Hematopoietic multipotent progenitor cell treated with erythropoietin and hydrocortisone succinate and interleukin-3 and kit ligand, for 8 days (in vitro differentiated cells): ENCODE results near the gene DIAPH3.

Experiments used
- DNase-seq: peaks from one replicate; pipeline ENCODE4 v3.0.0-alpha.2; 2015

DIAPH3 gene

DNA sequence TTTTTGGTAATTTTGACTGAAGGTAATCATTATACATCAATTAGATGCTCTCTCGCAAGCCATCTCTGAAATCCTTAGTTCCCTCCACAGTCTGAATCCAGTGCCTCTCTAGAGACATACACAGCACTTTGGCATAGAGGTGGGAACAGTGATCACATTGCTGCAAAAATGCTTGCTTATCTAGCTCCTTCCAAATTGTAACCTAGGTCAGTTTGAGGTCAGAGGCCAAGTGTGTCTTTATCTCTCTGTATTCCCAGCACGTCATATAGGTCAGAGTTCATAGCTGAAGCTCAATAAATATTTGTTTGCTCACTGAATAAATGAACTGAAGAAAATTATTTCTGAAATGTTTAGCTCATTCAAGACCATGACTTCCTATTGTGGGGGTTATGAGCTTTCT is 462.5 kb downstream of the DIAPH3 start:
- DNase-seq = peak; percentile 5

DNA sequence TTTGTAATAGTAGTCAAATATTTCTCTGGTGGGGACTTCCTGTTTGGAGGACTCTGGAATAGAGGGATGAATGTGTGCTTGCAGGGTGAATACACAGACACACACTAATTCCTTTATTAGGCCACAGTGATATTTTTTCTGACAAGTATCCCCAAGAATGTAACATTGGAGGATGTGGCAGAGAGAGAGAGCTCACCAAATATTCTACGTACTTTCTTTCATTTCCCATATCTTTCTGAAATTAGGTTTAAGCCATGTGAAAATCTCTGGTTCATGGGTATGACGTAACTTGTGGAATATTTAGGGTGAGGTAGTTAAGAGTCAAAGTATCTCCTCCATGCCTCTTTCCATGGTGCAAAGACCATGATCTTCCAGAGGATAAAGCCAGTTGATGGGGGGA is 463.4 kb downstream of the DIAPH3 start:
- no peak for DNase-seq

DNA sequence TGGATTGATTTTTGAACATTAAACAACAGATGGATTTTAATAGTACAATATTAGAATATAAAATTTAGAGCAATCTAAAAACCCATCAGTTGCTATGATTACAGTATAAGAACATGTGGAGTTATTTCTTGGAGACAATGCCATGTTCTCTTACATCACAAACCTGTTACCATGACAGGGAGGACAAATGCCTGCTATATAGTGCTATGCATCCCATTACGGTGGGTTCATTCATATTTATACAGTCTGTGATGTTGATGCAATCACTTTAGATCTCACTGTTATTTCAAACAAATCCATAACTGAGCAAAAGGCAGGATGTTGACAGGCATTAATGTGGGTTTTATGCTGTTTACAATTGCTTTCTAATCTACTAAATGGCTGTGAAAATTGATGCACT is 467.5 kb downstream of the DIAPH3 start:
- no peak for DNase-seq

DNA sequence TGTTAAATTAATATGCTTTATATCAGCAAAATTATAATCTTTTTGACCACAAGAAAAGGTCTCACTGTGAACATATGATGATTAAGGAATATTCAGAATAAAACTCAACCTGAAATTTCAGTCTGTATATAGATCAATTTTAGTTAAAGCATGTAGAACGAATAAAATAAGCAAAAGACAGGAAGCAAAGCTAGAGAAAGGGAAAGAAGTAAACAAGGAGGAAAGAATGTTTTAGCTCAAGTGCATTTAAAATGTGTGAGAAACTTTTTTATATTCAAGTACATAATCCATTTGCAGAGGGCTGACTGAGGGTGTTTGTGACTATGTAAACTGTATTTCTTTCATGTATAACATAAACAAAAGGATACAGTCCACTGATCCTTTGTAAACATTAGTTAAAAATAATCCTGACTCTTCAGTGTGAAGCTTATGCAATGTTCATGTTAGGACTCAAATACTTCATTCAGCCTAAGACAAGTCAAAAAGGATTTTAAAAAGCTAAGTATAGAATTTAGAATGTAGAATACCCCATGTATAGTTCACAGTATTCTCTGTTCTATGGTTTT is 472.1 kb downstream of the DIAPH3 start:
- DNase-seq = no peak

DNA sequence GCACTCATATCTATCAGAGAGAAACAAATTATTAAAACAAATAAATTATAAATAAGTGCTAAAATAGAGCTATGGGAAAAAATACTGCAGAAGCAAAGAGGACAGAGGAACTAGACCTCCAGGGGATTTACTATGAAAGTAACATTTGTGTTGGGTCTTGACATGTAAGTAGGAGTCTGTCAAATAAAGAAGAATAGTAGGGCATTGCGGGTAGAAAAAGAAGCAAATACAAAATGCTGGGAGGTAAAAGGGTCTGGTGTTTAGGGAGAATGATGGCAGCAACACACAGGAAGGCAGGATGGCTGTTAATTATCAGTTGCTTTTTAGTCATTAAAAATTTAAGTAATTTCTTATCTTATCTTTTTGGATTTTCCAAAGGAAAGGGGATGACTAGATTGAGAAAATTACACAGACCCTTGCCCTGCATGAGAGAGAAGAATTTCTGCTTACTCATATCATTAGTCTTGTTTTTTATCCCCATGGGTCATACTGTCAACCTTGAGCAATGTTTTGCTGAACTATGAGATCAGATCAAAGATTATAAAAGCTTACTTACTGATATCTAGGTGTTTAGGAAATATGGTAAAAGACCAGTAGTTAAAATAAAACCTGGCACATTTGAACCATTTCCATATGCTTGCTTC is 472.7 kb downstream of the DIAPH3 start:
- no peak for DNase-seq

DNA sequence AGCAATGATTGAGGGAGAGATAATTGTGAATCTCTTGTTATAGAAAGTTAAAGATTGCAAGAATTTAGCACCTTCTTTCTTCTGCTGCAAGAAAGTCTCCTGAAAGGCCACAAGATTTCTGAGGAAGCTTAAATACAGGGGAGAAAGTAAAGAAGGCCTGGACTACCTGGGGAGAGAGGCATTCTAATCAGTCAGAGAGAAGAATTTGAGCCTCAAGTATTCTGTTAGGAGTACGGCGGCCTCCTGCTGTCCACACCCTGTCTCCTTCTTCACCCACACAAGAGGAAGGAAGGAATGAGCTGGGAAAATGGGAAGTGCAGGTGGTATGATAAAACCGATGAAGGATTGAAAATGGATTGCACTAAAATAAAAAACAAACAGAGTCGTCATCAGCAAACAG is 474.7 kb downstream of the DIAPH3 start:
- DNase-seq = no peak

DNA sequence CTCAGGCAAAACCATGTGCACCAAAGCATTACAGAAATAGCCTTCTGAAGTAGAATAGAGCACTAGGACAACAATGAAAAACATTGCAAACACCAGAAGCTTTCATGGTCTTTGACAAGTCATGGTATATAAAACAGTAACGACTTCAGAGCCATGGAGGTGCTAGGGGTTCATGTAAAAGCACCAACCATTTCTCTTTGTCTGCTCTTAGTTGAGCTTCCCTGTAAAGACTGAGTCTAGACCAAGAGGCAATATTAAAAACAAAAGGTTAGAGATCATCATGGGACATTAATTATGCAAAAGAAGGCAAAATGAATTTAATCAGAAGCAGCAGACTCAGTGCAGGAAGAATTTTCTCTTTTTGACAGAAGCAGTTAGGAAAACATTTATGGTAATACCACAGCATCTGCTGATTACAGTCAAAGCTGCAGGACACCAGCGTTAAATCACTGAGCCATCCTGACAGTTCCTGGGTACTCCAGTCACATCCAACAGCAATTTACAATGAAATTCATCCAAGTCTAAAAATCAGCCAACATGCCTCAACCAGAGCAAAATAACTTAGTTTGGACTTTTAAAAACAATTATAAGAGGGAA is 476.8 kb downstream of the DIAPH3 start:
- no peak for DNase-seq

DNA sequence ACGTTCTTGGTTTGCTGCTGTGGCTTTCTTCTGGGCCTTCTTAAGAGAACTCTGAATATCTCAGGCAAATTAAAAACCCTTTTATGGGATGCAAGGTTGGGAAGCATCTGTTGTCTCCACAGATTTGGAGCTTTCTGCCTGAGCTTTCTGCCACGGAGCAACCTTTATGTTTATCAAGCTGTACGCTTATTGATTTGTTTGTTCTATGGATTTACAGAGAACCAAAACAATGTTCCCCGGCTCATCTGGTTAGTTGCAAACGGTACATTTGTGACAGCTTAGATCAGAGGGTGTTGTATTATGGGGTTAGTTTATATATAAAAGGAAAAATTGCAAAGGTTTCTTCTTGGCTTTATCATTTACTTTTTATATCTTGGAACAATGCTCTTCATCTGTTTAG is 479.6 kb downstream of the DIAPH3 start:
- no peak for DNase-seq

DNA sequence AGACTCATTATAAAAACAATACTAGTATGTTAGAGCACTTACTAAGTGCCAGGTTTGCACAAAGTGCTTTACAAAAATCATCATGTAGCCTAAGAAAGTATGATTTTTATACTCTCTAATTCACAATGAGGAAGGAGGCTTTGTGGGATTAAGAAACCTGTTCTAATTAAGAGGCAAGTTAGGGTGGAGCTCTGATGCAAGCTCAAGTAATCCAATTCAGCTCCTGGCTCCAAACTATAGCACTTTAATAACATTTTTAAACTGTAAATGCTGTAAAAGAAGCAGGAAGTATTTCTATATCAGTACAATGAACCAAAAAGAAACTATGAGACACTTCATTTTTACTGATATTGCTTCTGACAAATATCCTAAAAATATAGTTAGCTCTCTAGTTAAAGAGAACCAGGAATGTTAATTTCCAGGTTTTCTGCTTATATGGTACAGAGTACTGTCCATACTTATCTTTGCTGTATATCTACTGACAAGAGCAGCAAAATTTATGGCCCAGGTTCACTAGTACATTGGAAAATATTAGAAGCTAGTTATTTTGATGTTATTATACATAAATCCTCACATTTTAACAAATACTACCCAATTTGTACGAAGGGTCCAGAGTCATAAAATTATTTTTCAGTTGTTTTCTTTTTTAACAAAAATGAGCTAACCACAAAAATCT is 482.0 kb downstream of the DIAPH3 start:
- DNase-seq = no peak

DNA sequence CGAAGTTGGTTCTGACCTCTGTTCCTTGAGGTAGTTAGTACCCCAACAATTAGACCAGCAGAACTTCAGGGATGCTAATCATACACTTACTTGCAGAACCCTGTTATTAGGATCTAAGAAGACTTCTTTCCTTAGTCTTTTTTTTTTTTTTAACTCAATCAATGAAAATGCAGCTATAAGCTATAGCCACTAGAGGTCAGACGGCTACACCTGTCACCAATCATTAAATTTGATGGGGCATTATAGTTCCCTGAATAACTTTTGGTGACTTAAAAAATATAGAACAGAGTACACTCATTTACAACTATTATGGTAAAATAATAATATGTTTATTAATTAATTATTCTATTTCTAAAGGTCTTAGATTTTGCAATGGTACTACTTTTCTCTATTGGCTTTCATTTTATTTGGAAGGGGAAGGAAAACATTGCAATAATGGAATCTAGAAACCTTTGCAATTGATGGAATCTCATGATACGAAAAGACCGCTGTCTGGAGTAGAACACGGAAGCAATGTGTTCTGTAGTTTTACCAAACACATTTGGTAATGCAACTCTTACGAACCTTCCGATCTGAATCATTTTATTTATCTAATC is 483.2 kb downstream of the DIAPH3 start:
- peak; percentile 53 for DNase-seq

DNA sequence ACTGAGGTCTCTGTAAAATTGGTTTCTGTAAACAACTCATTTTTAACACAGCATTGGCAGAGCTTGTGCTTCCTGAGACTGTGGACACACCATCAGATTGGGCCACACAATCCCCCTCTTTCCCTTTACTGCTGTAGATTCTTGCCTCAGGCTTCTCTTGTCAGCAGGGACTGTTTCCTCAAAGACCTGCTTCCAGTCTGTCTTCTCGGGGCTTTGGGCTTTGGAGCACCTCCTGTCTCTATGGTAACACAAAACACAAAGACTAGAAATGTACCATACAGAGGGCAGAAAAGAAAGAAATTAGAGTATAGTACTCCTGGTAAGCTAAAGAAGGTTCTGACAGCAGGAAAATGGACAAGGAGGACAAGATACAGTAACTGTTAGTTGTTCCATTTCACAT is 484.5 kb downstream of the DIAPH3 start:
- DNase-seq = no peak

DNA sequence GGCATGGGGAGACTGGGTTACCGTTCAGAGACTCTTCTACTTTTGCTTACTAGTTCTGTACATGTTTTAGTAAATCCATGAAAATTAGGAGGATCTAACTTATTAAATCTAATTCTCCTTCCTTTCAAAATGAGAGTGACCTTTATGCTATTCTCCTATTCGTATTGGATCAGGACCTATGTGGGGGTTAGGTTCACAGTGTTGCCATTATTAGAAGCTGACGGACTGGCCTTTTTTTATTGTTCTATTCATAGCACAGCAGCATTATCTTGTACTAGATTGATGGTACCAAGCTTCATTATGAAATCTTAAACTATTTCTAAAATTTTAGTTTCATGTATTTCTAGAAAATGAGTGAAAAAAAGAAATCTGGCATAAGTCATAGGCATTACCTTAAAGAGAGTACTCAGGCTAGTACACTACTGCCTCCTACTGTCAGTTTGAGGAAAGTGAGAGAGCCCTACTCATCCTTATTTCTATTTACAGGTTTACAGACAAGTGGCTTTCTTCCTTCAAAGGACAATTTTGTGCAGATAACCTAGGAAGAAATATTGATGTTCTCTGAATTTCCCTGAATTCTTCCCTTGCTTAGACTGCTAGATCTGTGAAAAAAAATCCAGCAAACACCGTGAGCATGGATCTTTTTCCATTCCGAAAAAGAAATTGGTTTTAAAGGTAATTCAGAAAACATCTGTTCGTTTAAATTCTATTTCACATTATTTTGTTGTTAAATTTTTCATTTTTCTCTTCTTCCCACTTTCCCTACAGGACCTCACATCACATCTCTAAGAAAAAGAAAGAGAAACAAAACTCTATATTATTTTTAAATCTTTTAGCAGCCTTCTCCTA is 485.5 kb downstream of the DIAPH3 start:
- DNase-seq = peak; percentile 64

DNA sequence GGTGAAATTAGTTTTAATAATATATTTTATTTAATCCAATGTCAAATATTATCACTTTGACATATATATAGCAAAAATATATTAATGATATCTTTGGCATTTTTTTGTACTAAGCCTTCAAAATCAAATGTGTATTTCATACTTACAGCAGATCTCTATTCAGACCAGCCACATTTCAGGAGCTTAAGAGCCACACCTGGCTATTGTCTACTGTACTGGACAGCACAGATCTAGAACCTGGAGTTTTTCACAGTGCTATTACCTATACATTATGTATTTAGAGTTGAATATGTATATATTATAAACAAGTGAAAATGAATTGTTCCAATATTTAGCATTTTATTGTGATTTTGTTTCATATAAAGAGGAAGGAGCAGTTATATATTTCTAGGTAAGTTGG is 486.3 kb downstream of the DIAPH3 start:
- no peak for DNase-seq

DNA sequence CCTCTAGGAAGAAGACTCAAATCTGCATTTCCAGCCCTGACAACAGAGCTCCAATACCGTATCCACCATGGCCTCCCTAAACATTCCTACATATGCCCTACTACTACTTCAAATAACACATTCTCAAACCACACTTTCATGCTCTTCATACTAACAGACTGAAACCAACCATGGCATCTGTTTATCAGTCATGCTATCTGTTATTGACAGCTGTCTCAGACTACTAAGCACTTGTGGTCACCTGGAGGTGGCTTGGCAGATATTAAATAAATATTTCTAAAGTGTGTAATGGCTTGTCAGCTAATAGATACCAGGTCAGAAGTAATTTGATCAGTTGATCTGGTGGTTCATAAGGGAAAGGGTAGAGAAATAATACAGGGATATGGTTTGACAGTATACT is 489.1 kb downstream of the DIAPH3 start:
- DNase-seq = peak; percentile 18

DNA sequence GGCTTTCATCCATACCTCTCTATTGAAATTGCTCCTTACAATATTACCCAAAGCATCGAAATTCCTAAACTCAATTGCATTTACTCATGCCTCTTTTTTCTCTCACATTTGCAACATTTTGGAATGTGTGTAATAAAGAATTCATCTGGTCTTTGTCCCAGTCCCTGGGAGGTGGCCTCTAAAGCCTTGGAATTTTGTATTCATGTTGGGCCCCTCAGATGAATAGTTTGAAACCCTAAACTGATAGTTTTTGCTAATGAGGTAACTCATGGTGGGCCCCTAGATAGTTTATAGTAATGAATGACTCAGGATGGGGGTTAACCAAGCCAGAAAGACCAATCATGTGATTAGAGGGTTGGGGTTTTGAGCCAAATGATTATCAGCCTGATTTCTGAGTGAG is 490.4 kb downstream of the DIAPH3 start:
- DNase-seq = no peak

DNA sequence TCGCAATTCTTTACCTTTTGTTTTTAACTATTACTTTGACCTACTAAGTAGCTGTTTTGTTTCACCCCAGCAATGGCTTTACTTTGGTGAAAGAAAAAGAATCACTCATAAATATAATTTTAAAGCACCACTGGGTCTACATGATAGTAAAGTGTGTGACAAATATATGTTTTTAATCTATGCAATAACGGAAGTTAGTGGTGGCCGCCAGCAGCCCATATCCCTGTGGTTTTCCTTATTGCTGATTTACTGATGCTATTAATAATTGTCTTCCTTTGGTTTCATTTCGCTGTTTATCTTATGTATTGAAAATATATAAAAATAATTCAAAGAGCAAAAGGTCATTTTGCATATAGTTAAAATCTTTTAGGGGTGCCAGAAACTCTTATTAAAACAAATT is 491.3 kb downstream of the DIAPH3 start:
- DNase-seq = no peak

DNA sequence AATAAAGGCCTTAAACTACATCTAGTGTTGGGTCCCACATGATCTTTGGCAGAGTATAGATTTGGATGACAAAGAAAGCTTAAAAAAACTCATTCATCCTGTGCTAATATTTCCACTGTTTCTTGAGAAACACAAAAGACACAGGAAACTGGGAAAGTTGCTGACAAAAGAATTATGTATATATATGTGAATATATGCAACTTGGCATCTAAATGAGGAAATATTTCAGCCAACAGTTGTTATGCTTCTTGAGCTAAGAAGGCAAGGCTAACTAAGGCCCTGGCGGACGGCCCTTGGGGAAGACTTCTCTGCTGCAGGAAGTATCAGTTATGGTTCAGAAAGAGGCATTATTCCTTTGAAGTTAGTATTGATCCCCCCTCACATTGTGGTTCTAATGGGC is 491.8 kb downstream of the DIAPH3 start:
- no peak for DNase-seq

DNA sequence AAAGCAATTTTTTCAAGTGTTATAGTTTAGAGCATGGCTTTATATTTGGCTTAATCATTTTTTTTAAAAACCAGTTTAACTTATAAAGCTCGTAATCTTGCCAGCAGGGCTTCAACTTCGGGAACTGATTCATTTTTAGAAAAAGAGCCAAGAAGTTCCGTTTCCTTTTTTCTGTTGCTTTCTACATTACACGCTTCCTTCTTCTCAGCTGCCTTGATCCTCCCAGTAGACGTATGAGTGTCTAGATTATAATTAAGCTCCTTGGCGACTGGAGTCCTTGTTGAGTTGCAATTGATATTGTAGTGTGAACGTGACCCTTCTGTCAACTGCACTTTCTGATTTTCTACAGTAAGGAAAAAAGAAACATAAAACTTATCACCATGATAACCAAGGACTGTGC is 497.2 kb downstream of the DIAPH3 start:
- no peak for DNase-seq

DNA sequence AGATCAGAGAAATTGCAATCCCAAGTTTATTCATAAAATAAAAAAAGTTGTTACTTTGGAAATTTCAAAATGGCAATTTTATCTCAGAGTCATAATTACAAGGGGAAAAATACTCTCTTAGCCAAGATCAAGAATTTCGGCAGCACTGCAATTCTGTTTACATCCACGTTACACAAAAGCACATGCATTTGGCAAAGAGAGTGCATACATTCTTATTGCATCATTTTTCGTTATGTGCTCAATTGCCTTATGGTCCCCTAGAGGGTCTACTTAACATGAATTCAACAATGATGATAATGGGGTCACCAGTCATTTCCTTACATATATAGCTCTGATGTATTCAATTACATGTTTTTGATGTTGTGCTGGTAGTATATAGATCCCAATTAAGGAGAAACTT is 498.0 kb downstream of the DIAPH3 start:
- DNase-seq = no peak

DNA sequence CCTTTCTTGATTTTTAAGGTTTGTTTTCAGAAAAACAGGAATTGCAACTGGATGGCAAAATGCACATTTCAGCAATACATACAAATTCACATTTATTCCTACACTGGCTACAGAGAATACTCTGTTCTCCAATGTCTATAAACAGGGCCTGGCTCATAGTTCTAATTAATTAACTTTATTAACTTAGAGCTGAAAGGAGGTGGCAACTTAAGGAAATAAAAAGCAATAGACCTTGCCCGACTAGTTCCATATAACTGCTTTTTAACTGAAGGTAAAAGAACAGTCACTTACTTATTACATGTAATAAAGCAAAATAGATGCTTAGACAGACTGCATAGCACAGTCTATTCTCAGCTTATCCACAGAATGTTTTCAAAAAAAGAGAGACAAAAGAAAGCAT is 498.5 kb downstream of the DIAPH3 start:
- no peak for DNase-seq

DNA sequence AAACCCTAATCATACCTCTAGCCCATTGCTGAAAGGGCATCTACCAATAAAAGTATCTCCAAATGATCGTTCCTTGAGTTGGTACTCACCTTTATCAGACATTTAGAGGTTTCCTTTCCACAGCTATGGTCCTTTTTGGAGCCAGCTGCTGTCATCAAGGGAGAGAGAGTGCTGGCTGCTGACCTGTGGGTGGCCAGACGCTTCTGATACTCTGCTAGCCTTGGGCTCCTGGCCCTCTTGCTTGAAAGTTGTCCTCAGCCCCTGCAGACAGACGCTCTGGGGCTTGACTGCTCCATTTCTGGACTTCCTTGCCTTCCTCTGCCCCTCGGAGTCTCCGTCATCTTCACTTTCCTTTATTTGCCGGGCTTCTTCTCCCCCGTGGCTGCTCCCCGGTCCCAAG is 499.1 kb downstream of the DIAPH3 start:
- no peak for DNase-seq

DNA sequence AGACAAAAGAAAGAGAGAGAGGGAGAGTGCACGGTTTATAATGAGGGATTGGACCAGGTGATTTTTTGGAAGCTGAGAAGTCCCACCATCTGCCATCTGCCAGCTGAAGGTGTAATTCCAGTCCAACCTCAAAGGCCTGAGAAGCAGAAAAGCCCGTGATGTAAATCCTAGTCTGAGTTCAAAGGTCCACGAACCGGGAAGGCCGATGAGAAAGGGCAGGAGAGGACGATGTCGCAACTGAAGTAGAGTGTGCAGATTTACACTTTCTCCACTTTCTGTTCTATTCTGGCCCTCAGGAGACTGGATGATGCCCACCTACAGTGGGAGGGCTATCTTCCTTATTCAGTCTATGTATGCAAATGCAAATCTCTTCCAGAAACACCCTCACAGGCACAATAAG is 500.0 kb downstream of the DIAPH3 start:
- DNase-seq = no peak

DNA sequence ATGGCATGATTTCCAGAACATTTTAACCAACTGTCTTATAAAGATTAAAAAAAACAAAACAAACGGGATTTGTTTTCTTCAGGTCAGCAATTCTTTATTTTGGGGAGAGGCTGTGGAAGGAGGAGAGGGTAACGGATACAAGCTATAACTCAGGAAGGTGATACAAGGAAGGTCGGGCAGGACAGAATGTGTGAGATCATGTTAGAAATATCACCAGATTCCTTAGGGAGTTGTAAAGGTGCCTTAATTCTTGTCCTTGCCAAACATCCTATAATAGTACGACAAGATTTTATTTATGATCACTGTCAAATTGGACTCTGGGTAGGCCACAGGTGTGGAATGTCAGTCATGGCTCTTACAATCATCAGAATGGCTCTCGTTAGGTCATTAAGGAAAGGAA is 503.1 kb downstream of the DIAPH3 start:
- DNase-seq = no peak
